Ramos (cell line): ENCODE results near the gene SMCP.

Experiments
- in situ Hi-C: fragments of 300-500 bp; cut with MboI; formaldehyde crosslinking; loops from one replicate; pipeline ENCODE4 v1.14.3; 2022; ENCODE audit warnings: low sequenced_read_pairs; ENCODE audit not compliant: unreplicated experiment

Gene SMCP

GRCh38 chr1:152878042-152878441 lies at the start of gene SMCP:
SMCP (plus strand) TSS chr1:152878322; CDS start chr1:152884423, 6,101 bp downstream.
- in situ Hi-C loops, result no loop called here

DNA sequence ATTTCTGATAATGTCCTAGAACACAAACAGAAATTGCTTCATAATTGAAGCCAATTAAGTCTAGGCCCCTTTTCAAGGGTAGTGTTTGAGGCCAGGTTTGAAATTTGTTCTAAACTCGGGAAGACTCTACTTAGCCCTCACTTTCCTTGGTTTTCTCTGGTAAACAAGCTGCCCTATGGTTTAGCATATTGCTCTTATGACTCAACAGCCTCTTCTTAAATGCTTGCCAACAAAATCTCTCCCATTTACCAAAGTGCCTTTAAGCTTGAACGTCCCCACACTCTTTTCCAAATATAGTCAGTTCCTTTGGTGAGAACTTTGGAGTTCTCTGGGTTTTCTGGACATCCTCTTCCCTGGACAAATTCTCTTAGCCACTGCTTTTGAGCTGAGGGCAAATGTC lies 41.3 kb upstream of the SMCP start:
- in situ Hi-C loops, result no loop called here

GRCh38 chr1:152842556-152842955 lies 35.6 kb upstream of the SMCP start, which contains the start of gene LCE6A:
LCE6A (plus strand) TSS chr1:152842856; CDS start chr1:152843521, 665 bp downstream.
- in situ Hi-C loops, result no loop called here

- in situ Hi-C loops, result no loop called here
Measured at GRCh38 chr1:152855661-152856060, 22.5 kb upstream of the SMCP start.

- in situ Hi-C loops, result no loop called here
Measured at GRCh38 chr1:152858062-152858461, 20.1 kb upstream of the SMCP start.

DNA sequence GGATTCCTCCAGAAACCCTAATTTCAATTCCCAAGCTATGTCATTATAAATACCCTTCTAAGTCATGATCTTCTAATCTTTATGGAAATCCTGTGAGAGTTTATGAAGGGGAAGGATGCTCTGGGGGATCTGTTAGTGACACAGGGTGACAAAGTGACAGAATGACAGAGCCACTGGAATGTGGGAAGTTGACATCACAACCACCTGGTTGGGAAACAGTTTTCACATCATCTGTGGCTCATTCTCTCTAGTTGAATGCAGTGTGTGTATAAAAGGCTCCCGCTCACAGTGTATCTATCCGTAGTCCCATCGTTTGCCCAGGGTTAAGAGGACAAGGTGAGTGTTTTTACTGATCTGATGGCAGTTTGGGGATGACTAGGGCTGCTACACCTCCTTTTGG lies 18.4 kb upstream of the SMCP start, which contains the start of gene LCE7A:
Gene LCE7A (plus strand): TSS at position 301 of the 400 bp plus-strand sequence. CDS start 702 bp downstream, outside the sequence.
- in situ Hi-C loops, result no loop called here

DNA sequence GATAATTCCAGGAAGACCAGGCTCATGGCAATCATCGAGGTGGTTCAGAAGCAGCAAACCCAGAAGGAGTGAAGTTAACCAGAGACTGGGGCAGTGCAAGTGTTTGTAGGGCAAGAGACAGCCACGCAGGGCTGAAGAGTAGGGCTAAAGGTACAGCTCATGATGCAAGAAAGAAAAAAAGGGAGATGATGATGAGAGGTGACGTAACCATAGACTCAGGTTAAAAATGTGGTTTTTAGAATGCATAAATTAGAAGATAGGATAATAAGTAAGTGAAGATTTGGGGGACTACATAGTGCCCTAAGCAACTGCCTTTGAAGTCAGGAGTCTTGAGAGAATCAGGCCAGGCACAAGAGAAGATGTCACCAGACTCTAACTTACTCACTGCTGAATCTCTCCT lies 18.0 kb upstream of the SMCP start:
- in situ Hi-C loops, result no loop called here

DNA sequence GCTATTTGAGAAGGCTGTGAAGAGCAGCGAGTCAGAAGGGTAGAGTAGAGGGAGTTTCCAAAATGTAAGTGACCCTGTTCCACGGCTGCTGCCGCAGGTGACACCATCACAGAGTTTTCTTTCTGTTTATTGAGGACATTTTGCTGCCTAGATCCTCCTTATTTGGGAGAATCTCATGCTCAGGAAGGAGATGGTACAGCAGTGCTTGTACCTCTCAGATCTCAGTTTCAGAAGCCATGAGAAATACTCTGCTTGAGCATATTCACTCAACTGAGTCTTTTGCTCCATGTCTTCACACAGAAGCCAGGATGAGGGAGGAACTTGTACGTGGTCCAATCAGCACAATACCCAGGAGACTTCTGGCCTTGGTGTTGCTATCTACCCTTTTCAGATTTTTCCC lies 16.7 kb upstream of the SMCP start:
- in situ Hi-C loops, result no loop called here

DNA sequence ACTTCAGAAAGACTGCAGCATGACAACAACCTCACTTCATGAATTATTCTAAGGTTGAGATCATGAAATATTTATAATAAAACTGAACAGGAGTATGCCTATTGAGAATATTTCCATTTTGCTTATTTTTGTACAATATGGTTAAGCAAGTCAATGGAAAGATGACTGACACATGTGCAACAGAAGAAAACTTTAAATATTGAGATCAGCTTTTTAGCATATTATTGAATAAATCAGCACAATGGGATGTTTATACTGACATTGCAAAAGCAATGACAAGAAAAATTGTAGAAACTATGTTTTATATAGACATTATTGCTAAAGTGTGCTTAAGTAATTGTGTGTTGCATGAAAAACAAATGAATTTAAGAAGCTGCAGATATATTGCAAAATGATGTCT lies 13.7 kb upstream of the SMCP start:
- in situ Hi-C loops, result no loop called here

DNA sequence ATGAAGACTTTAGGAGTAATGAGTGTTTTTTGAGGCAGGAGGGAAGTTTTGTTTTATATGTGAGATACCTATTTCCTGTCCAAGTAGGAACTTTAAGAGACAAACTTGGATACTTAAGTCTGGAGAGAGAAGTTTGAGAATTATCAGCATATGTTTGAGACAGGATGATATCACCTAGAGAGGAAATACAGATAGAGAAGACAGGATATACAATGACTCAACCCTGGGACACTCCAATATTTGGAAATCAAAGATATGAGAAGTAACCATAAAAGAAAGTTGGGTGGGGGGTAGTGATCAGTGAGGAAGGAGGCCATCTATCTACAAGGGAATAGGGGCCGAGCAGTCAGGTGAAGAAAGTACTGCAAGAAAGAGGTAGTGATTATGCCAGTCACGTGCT lies 11.8 kb upstream of the SMCP start:
- in situ Hi-C loops, result no loop called here

DNA sequence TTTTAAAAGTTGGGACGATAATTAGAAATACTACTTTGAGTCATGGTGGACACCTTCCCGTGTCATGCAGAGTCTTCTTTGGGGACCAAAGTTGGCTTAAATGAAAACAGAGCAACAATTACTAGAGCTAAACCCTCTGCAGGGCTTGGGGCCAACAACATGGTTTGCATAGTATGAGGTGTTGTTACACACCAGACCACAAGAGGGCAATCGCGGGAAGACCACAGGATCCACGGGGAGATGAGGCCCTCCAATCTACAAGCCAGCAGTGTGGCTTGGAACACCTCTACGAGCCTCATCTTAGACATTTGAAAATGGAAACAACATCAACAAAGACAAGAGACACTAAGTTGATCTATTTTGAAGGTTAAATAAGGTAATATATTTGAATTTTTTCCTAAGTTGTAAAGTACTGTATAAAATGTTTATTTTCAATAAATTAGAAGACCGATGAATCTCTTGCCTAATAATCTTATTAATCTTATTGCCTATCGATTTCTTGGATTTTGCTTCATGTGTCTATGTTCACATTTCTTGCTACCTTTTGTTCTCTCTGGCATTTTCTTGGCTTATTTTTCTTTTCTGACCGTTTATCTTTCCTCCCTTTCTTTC lies 8.2 kb upstream of the SMCP start:
- in situ Hi-C loops, result no loop called here

GRCh38 chr1:152870831-152871730 lies 7.0 kb upstream of the SMCP start:
- in situ Hi-C loops, result no loop called here

DNA sequence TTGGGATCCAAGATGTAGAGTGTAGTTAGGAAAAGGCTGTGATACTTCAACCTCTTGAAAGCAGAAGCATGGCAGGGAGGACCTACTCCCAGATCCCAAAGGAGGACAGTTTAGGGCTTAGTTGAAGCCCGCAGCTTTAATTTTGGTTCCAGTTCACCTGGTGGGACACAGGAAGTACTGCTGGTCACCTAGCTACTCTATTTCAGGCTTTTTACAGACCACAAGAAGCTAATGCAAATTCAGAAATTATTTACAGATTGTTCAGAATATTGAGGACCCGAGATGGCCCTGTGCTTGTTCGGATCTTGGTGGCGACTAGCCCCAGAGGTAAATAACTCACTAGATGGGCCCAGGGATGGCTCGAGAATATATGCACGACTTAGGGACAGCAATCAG lies 6.4 kb upstream of the SMCP start:
- in situ Hi-C loops, result no loop called here

- in situ Hi-C loops, result no loop called here
Measured at GRCh38 chr1:152873495-152873894, 4.6 kb upstream of the SMCP start.

DNA sequence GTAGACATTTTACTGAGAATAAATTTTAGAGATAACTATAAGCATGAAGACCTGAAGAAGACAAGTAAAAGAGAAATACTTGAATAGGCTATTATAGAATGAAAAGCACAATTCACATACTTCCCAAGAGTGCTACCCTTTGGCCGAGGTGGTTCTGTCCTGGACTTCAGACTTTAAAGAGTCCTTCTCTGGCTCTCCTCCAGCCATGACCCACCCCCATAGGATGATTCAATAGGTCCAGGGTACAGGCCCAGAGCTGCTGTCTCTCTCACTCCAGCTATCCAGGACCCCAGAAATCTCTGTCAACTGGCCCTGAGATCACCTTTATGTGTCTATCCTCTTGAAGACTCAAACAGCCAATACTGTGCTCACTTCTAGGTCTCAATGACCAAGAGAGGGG lies 1.3 kb upstream of the SMCP start:
- in situ Hi-C loops, result no loop called here

DNA sequence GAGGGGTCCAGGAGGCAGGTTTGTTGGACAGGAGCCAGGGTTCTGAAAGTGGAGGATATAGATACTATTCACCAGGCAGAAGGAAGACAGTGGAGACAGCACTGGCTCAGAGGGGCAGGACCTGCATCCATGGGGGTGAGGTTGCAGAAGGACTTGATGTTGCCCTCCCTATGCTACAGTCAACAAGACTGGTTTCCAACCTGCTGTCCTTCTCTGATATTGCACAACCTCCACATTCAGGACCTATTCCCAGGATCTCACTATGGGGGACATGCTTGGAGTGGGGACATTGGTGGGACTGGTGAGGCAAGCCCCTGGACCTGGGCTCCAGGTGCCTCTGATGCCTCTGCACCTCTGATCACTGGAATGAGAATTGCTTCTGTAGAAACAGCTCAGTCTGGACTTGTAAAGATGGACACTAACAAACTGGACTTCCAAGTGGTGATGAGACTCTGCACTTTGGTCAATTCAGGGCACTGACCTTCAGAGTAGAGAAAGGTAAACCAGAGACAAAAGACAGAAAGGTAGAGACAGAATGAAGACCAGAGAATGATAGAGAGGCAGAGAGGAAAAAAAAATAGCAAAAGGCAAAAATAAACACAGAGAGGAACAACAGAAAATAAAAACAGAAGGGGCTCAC lies 1.6 kb downstream of the SMCP start:
- in situ Hi-C loops, result no loop called here

DNA sequence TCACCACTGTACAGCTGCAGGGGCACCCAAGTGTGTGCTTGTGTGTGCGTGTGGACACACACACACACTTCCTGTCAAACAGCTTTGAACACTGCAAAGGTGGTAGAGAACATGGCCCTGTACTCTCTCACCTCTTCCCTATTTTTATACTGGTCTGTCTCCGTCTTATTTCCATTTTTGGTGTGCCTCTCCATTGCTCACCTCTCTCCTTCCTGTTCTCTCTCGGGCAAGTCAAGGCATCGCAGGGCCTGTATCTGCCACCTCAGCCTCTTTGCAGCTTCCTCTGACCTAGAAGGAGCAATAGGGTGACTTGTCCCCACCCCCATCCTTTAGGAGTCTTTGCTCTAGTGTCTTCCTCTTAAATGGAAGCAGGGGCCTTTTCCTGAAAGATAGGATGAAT lies 2.2 kb downstream of the SMCP start:
- in situ Hi-C loops, result no loop called here

DNA sequence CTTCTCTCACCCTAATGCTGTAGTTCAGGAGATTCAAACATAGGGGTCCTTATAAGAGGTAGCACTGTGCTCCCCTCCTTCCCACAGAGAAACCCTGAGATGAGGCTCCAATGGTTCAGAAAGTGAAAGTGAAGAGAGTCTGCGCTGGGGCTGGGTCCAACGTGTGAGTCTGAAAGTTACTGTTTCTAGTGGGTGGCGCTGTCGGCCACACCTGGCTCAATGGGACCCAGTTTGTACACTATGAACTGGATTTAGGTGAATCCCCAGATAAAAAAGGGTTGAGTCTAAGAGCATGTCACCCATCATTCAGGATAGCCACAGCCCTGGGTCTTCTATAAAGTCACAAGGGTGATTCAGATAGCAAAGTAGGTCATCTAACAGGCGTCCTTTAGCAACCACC lies 2.8 kb downstream of the SMCP start:
- in situ Hi-C loops, result no loop called here

DNA sequence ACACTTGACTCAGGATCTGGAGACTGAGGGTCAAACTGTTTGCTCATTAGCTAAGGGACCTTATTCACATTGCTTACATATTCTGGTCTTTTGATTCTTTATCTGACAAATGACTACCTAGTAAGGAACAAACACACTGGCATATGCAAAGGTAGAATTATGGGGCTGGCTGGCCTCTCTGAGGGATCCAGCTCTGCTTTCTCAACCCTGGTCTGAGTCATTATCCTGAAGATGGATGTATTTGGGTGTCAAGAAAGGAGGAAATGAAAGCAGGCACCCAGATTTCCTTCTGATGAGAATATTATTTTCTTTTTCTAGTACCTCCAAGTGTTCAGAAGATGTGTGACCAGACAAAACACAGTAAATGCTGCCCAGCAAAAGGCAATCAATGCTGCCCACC lies 6.0 kb downstream of the SMCP start:
- in situ Hi-C loops, result no loop called here

GRCh38 chr1:152884506-152884905 lies 6.4 kb downstream of the SMCP start:
- in situ Hi-C loops, result no loop called here

DNA sequence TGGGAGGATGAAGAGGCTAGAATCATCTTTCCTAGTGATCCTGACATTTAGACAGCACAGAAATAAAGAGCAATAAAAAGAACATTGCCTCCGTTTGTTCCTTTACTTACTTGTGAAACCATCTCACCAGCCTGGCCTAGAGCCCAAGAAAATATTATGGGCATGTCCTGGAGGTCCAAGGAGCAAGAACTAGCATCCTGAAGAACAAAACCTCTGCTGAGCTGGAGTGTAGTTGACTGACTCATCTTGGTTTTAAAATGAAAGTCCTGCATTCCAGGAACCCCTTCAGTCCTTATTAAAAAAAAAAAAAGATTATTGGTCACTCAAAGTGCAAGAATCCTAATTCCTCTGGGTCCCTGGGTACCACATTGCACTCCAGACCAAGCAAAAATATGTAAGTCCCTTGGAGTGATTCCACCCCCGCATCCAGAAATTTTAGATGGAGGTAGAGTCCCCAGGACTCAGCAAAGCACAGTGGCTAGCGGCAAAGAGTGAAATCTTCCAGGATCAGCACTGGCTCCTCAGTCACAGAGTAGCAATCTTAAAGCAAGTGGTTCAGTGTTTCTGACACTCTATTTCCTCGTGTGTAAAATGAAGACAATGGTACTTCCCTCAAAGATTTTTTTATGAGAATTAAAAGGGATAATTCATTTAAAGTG lies 7.0 kb downstream of the SMCP start:
- in situ Hi-C loops, result no loop called here
